ENCODE results near the gene NACC2. TPM values are rescaled to one million over a fixed set of nuclear protein-coding genes. Genes with fewer than 3 reads are reported as not detected.
A peak's percentile ranks its signal among the peaks of the same experiment; 100 is the strongest.
"Not testable (repeated sequence)": the region's sequence is repeated elsewhere in the genome, so short reads cannot be mapped to it uniquely, and the experiment has no call there.

The NACC2 gene
- polyA plus RNA-seq, 1 donor from 2014 or later = 0.78 TPM

- H3K9me3 Mint-ChIP-seq = peaks cover 13 to 28% (median 15%) of the 10 kb centered on the region in 3 donors
- no peaks in the 10 kb centered on the region for H3K4me1 Mint-ChIP-seq
- no peak overlapping the region for H3K27ac Mint-ChIP-seq
- peak overlapping the region in 1 of 4 donors; percentile 17 for H3K4me3 Mint-ChIP-seq
- no peaks in the 10 kb centered on the region for H3K36me3 Mint-ChIP-seq
- peaks cover 3% of the 10 kb centered on the region for H3K27me3 Mint-ChIP-seq
These were observed 58.2 kb downstream of the NACC2 start for GRCh38 chr9:136036848-136037247.

DNA sequence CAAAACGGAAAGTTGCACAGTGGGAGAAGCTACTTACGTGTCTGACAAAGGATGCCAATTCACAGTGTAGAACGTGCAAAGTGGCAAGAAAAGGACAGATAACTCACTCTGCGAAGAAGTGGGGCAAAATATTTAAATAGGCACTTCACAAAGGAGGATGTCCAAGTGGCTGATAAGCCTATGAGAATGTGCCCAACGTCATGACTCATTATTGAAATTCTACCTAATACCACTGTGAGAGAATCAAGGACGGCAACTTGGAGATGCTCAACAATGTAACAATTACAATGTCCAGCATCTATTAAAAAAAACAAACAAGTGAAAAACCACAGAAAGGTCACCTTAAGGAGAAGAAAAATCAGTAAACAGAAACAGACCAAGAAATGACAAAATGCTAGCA is 59.0 kb downstream of the NACC2 start:
- no peaks in the 10 kb centered on the region for H3K36me3 Mint-ChIP-seq
- peaks cover 8% of the 10 kb centered on the region for H3K27me3 Mint-ChIP-seq

DNA sequence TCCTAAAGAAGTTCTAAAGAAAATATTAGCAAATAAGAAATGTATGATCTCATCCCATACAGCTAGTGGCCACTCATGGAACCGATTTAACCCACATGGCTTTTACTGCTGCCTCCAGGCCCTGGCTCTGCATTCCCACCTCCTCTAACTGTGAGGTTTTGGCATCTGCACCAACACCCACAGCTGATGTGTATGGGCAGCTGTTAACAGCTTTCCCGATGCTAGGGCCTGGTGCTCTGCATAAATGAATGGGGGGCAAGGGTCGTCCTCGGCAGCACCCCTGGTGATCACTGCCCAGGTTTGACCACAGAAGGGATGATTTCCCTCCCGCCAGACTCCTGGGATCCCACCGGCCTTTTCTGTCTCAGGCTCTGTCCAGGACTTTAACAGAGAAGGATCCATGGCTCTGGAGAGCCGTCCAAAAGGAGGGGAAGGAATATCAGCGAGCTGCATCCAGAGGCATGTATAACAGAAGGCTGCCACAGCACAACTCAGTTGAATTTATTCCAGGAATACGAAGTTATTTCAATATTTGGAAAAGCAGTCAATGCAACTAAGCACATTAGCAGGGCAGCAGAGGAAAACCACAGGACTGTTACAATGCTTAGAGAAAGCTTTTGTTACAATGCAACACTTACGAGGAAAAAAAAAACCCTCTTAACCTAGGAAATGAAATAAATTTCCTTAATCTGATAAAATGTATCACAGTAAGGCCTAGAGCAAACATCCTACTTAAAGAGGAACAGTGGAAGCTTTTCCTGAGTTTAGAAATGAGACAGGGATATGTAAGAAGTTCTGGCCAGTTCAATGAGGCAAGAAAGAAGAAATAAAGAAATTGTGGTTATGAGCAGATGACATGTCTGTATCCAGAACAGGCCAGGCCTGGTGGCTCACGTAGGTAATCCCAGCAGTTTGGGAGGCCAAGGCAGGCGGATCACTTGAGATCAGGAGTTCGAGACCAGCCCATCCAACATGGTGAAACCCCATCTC is 63.1 kb downstream of the NACC2 start:
- Mint-ChIP-seq H3K36me3 (no peaks in the 10 kb centered on the region), H3K27me3 (peaks cover 10% of the 10 kb centered on the region), H3K9me3 (peaks cover 2 to 16% (median 12%) of the 10 kb centered on the region in 3 donors), H3K27ac (no peak overlapping the region), H3K4me1 (peaks cover 0 to 1% (median 0%) of the 10 kb centered on the region in 3 donors), H3K4me3 (no peak overlapping the region)

More for the DNA sequence above, 59.0 kb downstream of the NACC2 start:
- H3K9me3 Mint-ChIP-seq = peaks cover 13 to 28% (median 16%) of the 10 kb centered on the region in 3 donors
- H3K27ac Mint-ChIP-seq = no peak overlapping the region
- no peaks in the 10 kb centered on the region for H3K4me1 Mint-ChIP-seq
- H3K4me3 Mint-ChIP-seq = no peak overlapping the region

DNA sequence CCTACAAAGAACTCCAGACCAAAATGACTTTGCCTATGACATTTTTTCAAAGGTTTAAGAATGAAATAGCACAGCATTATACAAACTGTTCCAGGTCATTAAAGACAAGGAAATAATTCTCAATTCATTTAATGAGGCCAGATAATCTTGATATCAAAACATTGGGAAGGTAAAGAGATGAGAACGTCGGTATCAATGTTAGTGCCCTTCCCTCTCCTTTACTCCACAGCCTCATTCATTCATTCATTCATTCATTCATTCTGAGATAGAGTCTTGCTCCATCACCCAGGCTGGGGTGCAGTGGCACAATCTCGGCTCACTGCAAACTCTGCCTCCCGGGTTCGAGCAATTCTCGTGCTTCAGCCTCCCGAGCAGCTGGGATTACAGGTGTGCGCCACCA is 64.0 kb downstream of the NACC2 start:
- H3K4me1 Mint-ChIP-seq = peaks cover 0 to 1% (median 0%) of the 10 kb centered on the region in 3 donors
- peaks cover 5 to 12% (median 11%) of the 10 kb centered on the region in 3 donors for H3K9me3 Mint-ChIP-seq
- H3K27me3 Mint-ChIP-seq = peaks cover 10% of the 10 kb centered on the region
- H3K27ac Mint-ChIP-seq = no peak overlapping the region
- no peaks in the 10 kb centered on the region for H3K36me3 Mint-ChIP-seq
- no peak overlapping the region for H3K4me3 Mint-ChIP-seq

DNA sequence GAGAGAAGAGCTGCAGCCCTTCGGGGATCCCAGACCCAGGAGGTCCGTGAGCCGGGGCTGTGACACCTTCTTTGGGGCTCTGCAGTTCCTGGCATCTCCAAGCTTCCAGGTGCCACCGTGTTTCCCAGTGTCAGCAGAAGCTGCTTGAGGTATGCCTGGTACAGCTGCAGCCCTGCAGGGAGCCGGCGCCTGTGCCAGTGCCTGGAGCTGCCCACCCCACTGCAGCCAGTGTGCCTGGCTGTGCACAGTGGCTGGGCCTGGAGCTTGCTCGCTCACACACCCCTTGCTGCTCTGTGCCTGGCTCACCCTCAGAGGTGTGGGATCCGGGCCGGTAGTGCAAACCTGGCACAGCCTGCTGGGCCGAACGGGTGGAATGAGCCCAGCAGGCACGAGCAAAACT is 65.5 kb downstream of the NACC2 start:
- Mint-ChIP-seq H3K27ac (no peak overlapping the region), H3K27me3 (peaks cover 13% of the 10 kb centered on the region), H3K4me1 (peaks cover 0 to 1% (median 0%) of the 10 kb centered on the region in 3 donors), H3K36me3 (peaks cover 5% of the 10 kb centered on the region), H3K4me3 (no peak overlapping the region), H3K9me3 (peaks cover 4 to 12% (median 4%) of the 10 kb centered on the region in 3 donors)

DNA sequence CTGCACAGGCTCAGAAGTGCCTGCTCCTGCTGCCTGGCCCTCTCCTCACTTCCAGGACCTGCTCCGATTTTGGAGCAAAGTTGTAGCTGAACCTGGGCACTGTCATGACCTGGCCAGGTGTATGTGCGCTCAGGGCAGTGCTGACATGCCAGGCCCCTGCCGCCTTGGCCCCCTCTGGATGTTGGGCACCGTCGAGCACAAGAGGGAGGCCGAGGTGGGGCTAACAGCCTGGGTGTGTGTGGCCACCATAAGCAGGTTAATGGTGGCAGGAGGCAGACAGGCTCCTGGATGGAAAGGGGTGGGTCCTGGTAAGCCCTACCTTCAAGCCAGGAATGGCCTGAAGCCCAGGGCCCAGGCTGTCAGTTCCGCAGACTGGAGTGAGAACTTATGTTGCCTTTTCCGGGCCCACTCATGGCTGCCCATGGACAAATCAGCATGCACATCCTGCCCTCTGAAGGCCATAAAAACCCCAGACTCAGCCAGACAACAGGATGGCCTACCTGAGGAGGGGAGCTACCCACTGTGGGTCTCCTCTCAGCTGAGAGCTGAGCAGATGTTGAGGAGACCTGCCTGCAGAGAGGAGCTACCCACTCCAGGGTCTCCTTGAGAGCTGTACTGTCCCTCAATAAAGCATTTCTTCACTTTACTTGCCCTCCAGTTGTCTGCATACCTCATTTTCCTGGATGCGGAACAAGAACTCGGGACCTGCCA is 66.2 kb downstream of the NACC2 start:
- no peak overlapping the region for H3K27ac Mint-ChIP-seq
- H3K4me3 Mint-ChIP-seq = peak overlapping the region in 1 of 4 donors; percentile 37
- H3K9me3 Mint-ChIP-seq = peaks cover 4 to 12% (median 4%) of the 10 kb centered on the region in 3 donors
- peaks cover 13% of the 10 kb centered on the region for H3K27me3 Mint-ChIP-seq
- H3K4me1 Mint-ChIP-seq = peaks cover 0 to 1% (median 0%) of the 10 kb centered on the region in 3 donors
- peaks cover 5% of the 10 kb centered on the region for H3K36me3 Mint-ChIP-seq

DNA sequence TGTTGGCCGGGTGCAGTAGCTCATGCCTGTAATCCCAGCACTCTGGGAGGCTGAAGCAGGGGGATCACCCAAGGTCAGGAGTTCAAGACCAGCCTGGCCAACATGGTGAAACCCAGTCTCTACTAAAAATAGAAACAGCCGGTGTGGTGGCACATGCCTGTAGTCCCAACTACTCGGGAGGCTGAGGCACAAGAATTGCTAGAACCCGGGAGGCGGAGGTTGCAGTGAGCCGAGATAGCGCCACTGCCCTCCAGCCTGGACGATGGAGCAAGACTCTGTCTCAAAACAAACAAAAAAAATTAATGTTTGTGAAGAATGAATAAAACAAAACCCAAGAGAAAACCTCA is 68.2 kb downstream of the NACC2 start:
- not testable (repeated sequence) for H3K27ac Mint-ChIP-seq
- H3K4me3 Mint-ChIP-seq = peak overlapping the region in 1 of 4 donors; percentile 47

DNA sequence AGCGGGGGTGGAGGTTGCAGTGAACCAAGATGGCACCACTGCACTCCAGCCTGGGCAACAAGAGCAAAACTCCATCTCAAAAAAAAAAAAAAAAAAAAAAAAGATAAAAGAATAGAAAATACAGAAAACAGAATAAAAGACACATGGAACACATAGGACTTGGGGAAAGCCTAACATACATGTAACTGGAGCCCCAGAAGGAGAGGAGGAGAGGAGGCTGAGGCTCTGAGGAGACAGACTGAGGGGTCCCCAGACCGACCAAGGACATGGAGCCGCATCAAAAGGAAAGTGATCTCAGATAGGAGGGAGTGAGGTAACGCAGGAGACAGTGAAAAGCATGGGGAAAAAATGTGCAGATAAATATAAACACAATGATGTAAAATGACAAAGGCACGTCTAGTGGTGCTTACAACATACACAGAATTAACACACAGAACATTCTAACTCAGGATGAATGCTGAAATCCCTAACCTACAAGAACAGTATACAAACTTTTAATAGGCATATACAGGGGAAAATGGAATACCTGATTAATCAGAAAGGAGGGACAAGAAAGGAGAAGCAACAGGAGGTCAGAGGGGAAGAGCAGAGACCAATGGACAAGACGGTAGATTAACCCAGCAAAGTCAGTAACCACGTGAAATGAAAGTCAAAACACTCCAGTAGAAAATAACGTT is 68.7 kb downstream of the NACC2 start:
- H3K27me3 Mint-ChIP-seq = peaks cover 14% of the 10 kb centered on the region
- H3K36me3 Mint-ChIP-seq = peaks cover 5% of the 10 kb centered on the region
- H3K9me3 Mint-ChIP-seq = peaks cover 4 to 9% (median 4%) of the 10 kb centered on the region in 3 donors
- H3K4me3 Mint-ChIP-seq = peak overlapping the region in 1 of 4 donors; percentile 65
- H3K4me1 Mint-ChIP-seq = peaks cover 0 to 1% (median 0%) of the 10 kb centered on the region in 3 donors
- H3K27ac Mint-ChIP-seq = peak overlapping the region in 1 of 3 donors; percentile 16

More for the DNA sequence above, 68.2 kb downstream of the NACC2 start:
- H3K4me1 Mint-ChIP-seq, H3K36me3 Mint-ChIP-seq, H3K9me3 Mint-ChIP-seq: not testable (repeated sequence)
- H3K27me3 Mint-ChIP-seq = peaks cover 16% of the 10 kb centered on the region

DNA sequence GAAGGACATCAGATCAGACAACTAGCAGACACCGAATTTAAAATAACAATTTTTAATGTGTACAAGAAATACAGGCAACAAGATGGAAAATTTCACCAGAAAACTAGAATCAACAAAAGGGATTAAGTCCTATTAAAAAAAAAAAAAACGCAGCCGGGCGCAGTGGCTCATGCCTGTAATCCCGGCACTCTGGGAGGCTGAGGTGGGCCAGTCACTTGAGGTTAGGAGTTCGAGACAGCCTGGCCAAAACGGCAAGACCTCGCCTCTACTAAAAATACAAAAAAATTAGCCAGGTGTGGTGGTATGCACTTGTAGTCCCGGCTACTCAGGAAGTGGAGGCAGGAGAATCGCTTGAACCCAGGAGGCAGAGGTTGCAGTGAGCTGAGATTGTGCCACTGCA is 69.6 kb downstream of the NACC2 start:
- no peak overlapping the region for H3K4me3 Mint-ChIP-seq

DNA sequence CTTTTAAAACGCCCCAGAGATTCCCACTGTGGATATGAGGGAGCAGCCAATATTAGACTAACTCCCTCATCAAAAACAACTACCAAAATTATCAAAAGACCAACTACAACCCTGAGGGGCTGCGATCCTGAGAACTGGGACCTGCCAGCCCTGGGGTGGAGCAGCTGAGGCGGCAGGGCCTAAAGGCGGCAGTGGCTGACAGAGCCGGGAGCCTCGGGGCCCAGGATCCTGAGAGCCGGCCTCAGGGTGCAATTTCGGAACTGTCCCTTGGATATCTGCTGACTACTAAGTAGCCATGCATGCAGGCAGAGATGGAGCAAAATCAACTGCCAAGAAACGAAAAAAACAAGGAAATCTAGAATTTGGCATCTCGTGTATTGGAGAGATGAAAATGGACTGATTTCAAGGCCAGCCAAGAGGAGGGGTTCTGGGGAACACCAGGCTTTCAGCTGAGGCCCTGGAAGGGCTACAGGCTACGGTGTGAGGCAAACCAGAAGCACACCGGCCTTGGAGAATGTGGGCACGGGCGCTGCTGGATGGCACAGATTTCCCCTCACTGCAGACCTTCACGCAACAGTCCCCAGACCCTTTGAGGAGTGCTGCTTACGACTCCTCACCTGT is 70.3 kb downstream of the NACC2 start:
- Mint-ChIP-seq H3K9me3 (peaks cover 4 to 7% (median 4%) of the 10 kb centered on the region in 3 donors), H3K36me3 (peaks cover 5% of the 10 kb centered on the region), H3K27me3 (peaks cover 8% of the 10 kb centered on the region), H3K27ac (no peak overlapping the region), H3K4me3 (no peak overlapping the region), H3K4me1 (peaks cover 0 to 1% (median 0%) of the 10 kb centered on the region in 3 donors)

More for the DNA sequence above, 69.6 kb downstream of the NACC2 start:
- Mint-ChIP-seq H3K27me3 (peaks cover 8% of the 10 kb centered on the region), H3K9me3 (peaks cover 4 to 7% (median 4%) of the 10 kb centered on the region in 3 donors), H3K4me1 (peaks cover 0 to 1% (median 0%) of the 10 kb centered on the region in 3 donors), H3K36me3 (peaks cover 5% of the 10 kb centered on the region), H3K27ac (no peak overlapping the region)

GRCh38 chr9:136024286-136024685 is 70.8 kb downstream of the NACC2 start:
- Mint-ChIP-seq H3K4me1 (peaks cover 0 to 1% (median 0%) of the 10 kb centered on the region in 3 donors), H3K27ac (no peak overlapping the region), H3K36me3 (peaks cover 5% of the 10 kb centered on the region), H3K27me3 (peaks cover 8% of the 10 kb centered on the region), H3K9me3 (peaks cover 4 to 7% (median 4%) of the 10 kb centered on the region in 3 donors), H3K4me3 (no peak overlapping the region)

DNA sequence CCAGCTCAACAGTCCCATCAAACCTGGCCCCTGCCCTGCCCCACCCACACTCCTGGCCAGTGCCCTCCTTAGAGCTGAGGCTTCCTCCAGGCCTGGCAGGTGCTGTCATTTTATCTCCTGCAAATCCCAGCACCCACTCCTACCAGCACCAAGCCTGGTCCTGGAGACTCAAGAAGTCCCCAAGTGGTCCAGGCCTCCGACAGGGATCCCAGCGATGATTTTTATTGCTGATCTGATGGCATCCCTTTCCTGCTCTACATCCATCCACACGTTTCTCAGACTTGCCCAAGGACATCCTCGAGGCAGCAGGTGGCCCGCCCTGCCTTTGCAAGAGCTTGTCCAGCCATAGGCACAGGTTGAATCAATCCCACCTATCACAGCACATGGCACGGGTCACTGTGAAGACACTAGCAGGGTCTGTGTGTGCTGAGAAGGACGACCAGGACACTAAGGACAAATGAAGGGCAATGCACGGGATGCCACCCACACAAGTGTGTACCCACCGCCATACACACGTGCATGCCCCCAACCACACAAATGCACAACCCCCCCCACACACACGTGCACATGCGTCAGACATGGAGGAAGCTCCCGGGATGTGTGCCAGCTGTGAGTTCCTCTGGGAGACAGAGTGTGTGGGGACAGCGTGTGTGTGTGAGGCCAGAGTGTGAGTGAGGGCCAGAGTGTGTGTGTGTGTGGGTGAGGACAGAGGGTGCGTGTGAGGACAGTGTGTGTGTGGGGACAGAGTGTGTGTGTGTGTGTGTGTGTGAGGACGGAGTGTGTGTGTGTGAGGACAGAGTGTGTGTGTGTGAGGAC is 71.5 kb downstream of the NACC2 start:
- Mint-ChIP-seq H3K9me3 (peaks cover 4 to 7% (median 4%) of the 10 kb centered on the region in 3 donors), H3K36me3 (peaks cover 5% of the 10 kb centered on the region), H3K4me1 (peaks cover 0 to 1% (median 0%) of the 10 kb centered on the region in 3 donors), H3K27me3 (peaks cover 8% of the 10 kb centered on the region), H3K27ac (no peak overlapping the region), H3K4me3 (no peak overlapping the region)

GRCh38 chr9:136022731-136023409 is 72.2 kb downstream of the NACC2 start:
- Mint-ChIP-seq H3K36me3 (peaks cover 5% of the 10 kb centered on the region), H3K4me3 (no peak overlapping the region), H3K27ac (no peak overlapping the region), H3K4me1 (peaks cover 0 to 1% (median 0%) of the 10 kb centered on the region in 3 donors), H3K9me3 (peaks cover 4 to 7% (median 4%) of the 10 kb centered on the region in 3 donors), H3K27me3 (peaks cover 8% of the 10 kb centered on the region)
